H9 (cell line): ENCODE results near the gene HDAC1. TPM values are rescaled to one million over a fixed set of nuclear protein-coding genes. Genes with fewer than 3 reads are reported as not detected.

Experiments used
- DNase-seq: peaks from one replicate; pipeline ENCODE4 v3.0.0-alpha.2; 2017
- H2AFZ ChIP-seq: one replicate; pipeline ENCODE4 v1.6.1; 2013; ENCODE audit warnings: mild to moderate bottlenecking, low read length, control low read depth, moderate library complexity
- H2AK5ac ChIP-seq: 2 replicates; pipeline ENCODE4 v1.6.1; 2013; ENCODE audit warnings: low read length, control low read depth, mixed read lengths; ENCODE audit not compliant: insufficient read length
- H2BK120ac ChIP-seq: one replicate; pipeline ENCODE4 v1.6.1; 2013; ENCODE audit warnings: low read depth, mild to moderate bottlenecking, low read length, control low read depth, inconsistent platforms; ENCODE audit not compliant: poor library complexity, severe bottlenecking
- H2BK12ac ChIP-seq: 2 replicates; pipeline ENCODE4 v1.6.1; 2013; ENCODE audit warnings: low read length, control low read depth, mixed read lengths, low read depth; ENCODE audit not compliant: insufficient read length
- H2BK15ac ChIP-seq: 2 replicates; pipeline ENCODE4 v1.6.1; 2013; ENCODE audit warnings: low read depth, low read length, control low read depth
- H2BK20ac ChIP-seq: one replicate; pipeline ENCODE4 v1.6.1; 2013; ENCODE audit warnings: low read depth, mild to moderate bottlenecking, low read length, control low read depth, inconsistent platforms; ENCODE audit not compliant: poor library complexity, severe bottlenecking
- H2BK5ac ChIP-seq: 2 replicates; pipeline ENCODE4 v1.6.1; 2013; ENCODE audit warnings: low read length, control low read depth, mixed read lengths; ENCODE audit not compliant: insufficient read length
- H3K14ac ChIP-seq: 2 replicates; pipeline ENCODE4 v1.6.1; 2013; ENCODE audit warnings: low read length, control low read depth; ENCODE audit not compliant: insufficient read depth
- H3K18ac ChIP-seq: 2 replicates; pipeline ENCODE4 v1.6.1; 2013; ENCODE audit warnings: low read depth, mild to moderate bottlenecking, mixed read lengths, low read length, control low read depth; ENCODE audit not compliant: insufficient read length
- H3K23ac ChIP-seq: 2 replicates; pipeline ENCODE4 v1.6.1; 2013; ENCODE audit warnings: low read length, control low read depth, mixed read lengths, low read depth; ENCODE audit not compliant: insufficient read length
- H3K23me2 ChIP-seq: 2 replicates; pipeline ENCODE4 v1.6.1; 2013; ENCODE audit warnings: low read depth, mild to moderate bottlenecking, mixed read lengths, low read length, control low read depth; ENCODE audit not compliant: insufficient read length, poor library complexity, severe bottlenecking
- H3K27ac ChIP-seq: 2 replicates; pipeline ENCODE4 v1.5.1; 2013; ENCODE audit warnings: low read length, control low read depth, mixed read lengths, low read depth; ENCODE audit not compliant: insufficient read length
- H3K27me3 ChIP-seq: 2 replicates; pipeline ENCODE4 v1.6.1; 2013; ENCODE audit warnings: low read length, control low read depth, inconsistent platforms; ENCODE audit not compliant: insufficient read depth
- H3K4ac ChIP-seq: 2 replicates; pipeline ENCODE4 v1.6.1; 2013; ENCODE audit warnings: low read depth, mild to moderate bottlenecking, control low read depth, inconsistent platforms, low read length, moderate library complexity
- H3K4me1 ChIP-seq: 2 replicates; pipeline ENCODE4 v1.6.1; 2013; ENCODE audit warnings: low read length, control low read depth, inconsistent platforms; ENCODE audit not compliant: insufficient read depth
- H3K4me2 ChIP-seq: 2 replicates; pipeline ENCODE4 v1.6.1; 2013; ENCODE audit warnings: low read length, control low read depth, mixed read lengths; ENCODE audit not compliant: insufficient read length, insufficient read depth
- H3K56ac ChIP-seq: 2 replicates; pipeline ENCODE4 v1.6.1; 2013; ENCODE audit warnings: low read depth, mild to moderate bottlenecking, mixed read lengths, low read length, control low read depth; ENCODE audit not compliant: insufficient read length
- H3K79me1 ChIP-seq: 2 replicates; pipeline ENCODE4 v1.6.1; 2013; ENCODE audit warnings: low read depth, mild to moderate bottlenecking, moderate library complexity, low read length, control low read depth, inconsistent platforms; ENCODE audit not compliant: insufficient read depth, poor library complexity, severe bottlenecking
- H3K79me2 ChIP-seq: 2 replicates; pipeline ENCODE4 v1.6.1; 2013; ENCODE audit warnings: low read length, control low read depth, inconsistent platforms; ENCODE audit not compliant: insufficient read depth
- H3K9ac ChIP-seq: 2 replicates; pipeline ENCODE4 v1.6.1; 2013; ENCODE audit warnings: low read length, control low read depth, mixed read lengths; ENCODE audit not compliant: insufficient read length; ENCODE audit errors: extremely low read depth
- H3K9me3 ChIP-seq: one replicate; pipeline ENCODE4 v1.6.1; 2013; ENCODE audit warnings: low read depth, low read length, inconsistent platforms; ENCODE audit not compliant: control insufficient read depth
- H3T11ph ChIP-seq: one replicate; pipeline ENCODE4 v1.6.1; 2013; ENCODE audit warnings: mild to moderate bottlenecking, low read length, control low read depth, inconsistent platforms
- H4K20me1 ChIP-seq: one replicate; pipeline ENCODE4 v1.6.1; 2013; ENCODE audit not compliant: control insufficient read depth, insufficient read length, insufficient read depth
- H4K5ac ChIP-seq: 2 replicates; pipeline ENCODE4 v1.6.1; 2013; ENCODE audit warnings: low read depth, mild to moderate bottlenecking, mixed read lengths, low read length, control low read depth; ENCODE audit not compliant: insufficient read length
- H4K8ac ChIP-seq: replicated peaks from 2 replicates; pipeline ENCODE4 v1.6.1; 2013; ENCODE audit warnings: low read length, control low read depth, mixed read lengths, low read depth; ENCODE audit not compliant: insufficient read length
- H4K91ac ChIP-seq: 2 replicates; pipeline ENCODE4 v1.6.1; 2013; ENCODE audit warnings: low read depth, mild to moderate bottlenecking, moderate library complexity, mixed read lengths, low read length, control low read depth; ENCODE audit not compliant: insufficient read length
- H3K27ac Mint-ChIP-seq, 3 experiments: 2 replicates in 2 of 3; 3 replicates in 1 of 3; pipeline ENCODE4 v1.8.0; 2020 to 2021; ENCODE audit warnings: mixed read lengths in 3 of 3, mild to moderate bottlenecking in 1 of 3, moderate library complexity in 1 of 3
- H3K27me3 Mint-ChIP-seq: 2 replicates; pipeline ENCODE4 v1.8.0; 2021; ENCODE audit warnings: low read depth, mild to moderate bottlenecking, moderate library complexity, mixed read lengths
- H3K36me3 Mint-ChIP-seq, 3 experiments: 2 replicates in 2 of 3; 3 replicates in 1 of 3; pipeline ENCODE4 v1.8.0; 2020 to 2021; ENCODE audit warnings: low read depth in 3 of 3, mixed read lengths in 3 of 3; ENCODE audit not compliant: insufficient read depth in 1 of 3
- H3K4me1 Mint-ChIP-seq, 2 experiments: 2 replicates each; pipeline ENCODE4 v1.8.0; 2020; ENCODE audit warnings: mixed read lengths in 2 of 2
- H3K4me3 Mint-ChIP-seq, 2 experiments: 2 replicates in 1 of 2; 3 replicates in 1 of 2; pipeline ENCODE4 v1.8.0; 2020 to 2021; ENCODE audit warnings: mild to moderate bottlenecking in 2 of 2, mixed read lengths in 2 of 2, moderate library complexity in 1 of 2
- H3K9me3 Mint-ChIP-seq, 2 experiments: 2 replicates in 1 of 2; 3 replicates in 1 of 2; pipeline ENCODE4 v1.8.0; 2020; ENCODE audit warnings: mild to moderate bottlenecking in 2 of 2, mixed read lengths in 2 of 2, moderate library complexity in 1 of 2
- CTCF ChIP-seq: fragments of 200-600 bp; sonication (generic); conservative IDR thresholded peaks from 3 replicates; pipeline ENCODE4 v1.8.0; 2021; ENCODE audit warnings: antibody characterized with exemption, mild to moderate bottlenecking
- WGBS: extraction: QIAGEN DNeasy Blood & Tissue Kit; methylation state at CpG from one replicate; pipeline ENCODE4 v1.1.7; 2013; ENCODE audit warnings: missing lambda C conversion rate, low lambda C conversion rate, mixed read lengths; ENCODE audit not compliant: insufficient read length; ENCODE audit errors: extremely low coverage; 5-methylcytosine and 5-hydroxymethylcytosine counted together
- total RNA-seq: library from RNA; stranded (reverse); gene quantifications from 2 replicates; pipeline ENCODE4 v1.2.1, GENCODE V29; 2021

Gene HDAC1
- total RNA-seq, 1 experiment from 2014 or later: 162 TPM

GRCh38 chr1:32349211-32349708, 57.4 kb downstream of the HDAC1 start:
- no peak overlapping the region for H2BK20ac ChIP-seq
- no peak overlapping the region for H3K9ac ChIP-seq
- no peak overlapping the region; a peak in 1 of 5 replicates for H3K4me3 Mint-ChIP-seq
- no peaks in the 10 kb centered on the region for H4K20me1 ChIP-seq
- H3K4me1 ChIP-seq: no peaks in the 10 kb centered on the region
- no peak overlapping the region for H2BK5ac ChIP-seq
- H2AK5ac ChIP-seq: no peak overlapping the region
- no peaks in the 10 kb centered on the region for H3K79me1 ChIP-seq
- H3K4me2 ChIP-seq: no peak overlapping the region
- no peak overlapping the region for H2AFZ ChIP-seq
- H4K91ac ChIP-seq: no peak overlapping the region
- DNase-seq: no peak
- no peak overlapping the region for H4K8ac ChIP-seq
- no peak overlapping the region; the same call in 1 of the 2 replicates for H3K14ac ChIP-seq
- no peak overlapping the region for H2BK120ac ChIP-seq
- H3K79me2 ChIP-seq: no peaks in the 10 kb centered on the region
- H3K18ac ChIP-seq: no peak overlapping the region
- H3K27ac Mint-ChIP-seq: no peak overlapping the region
- H3K36me3 Mint-ChIP-seq: peaks cover 6 to 19% (median 9%) of the 10 kb centered on the region in 3 experiments
- no peak overlapping the region for H3K56ac ChIP-seq
- no peak overlapping the region for H3K23ac ChIP-seq
- H3K4me1 Mint-ChIP-seq: peaks cover 22 to 23% of the 10 kb centered on the region in 2 experiments
- H3K27me3 Mint-ChIP-seq: peaks cover 51% of the 10 kb centered on the region
- no peak overlapping the region for H2BK15ac ChIP-seq
- no peak overlapping the region for H3K27ac ChIP-seq
- peaks cover 9 to 10% of the 10 kb centered on the region in 2 experiments for H3K9me3 Mint-ChIP-seq
- H2BK12ac ChIP-seq: no peak overlapping the region
- no peak overlapping the region for H3T11ph ChIP-seq
- WGBS: no CpG with 5 or more reads among the region's 8 CpGs
- no peak overlapping the region for H3K4ac ChIP-seq
- no peak overlapping the region for H4K5ac ChIP-seq
- no peaks in the 10 kb centered on the region for H3K9me3 ChIP-seq
- peaks cover 7% of the 10 kb centered on the region for H3K23me2 ChIP-seq
- peaks cover 3% of the 10 kb centered on the region; the same call in 1 of the 2 replicates for H3K27me3 ChIP-seq
- TF ChIP-seq CTCF: no peak
